DND-41 (cell line): ENCODE results near the gene NLGN2.

ENCODE experiments used
- CTCF ChIP-seq: IDR thresholded peaks from 2 replicates; pipeline ENCODE4 v1.5.1; 2012; ENCODE audit warnings: borderline replicate concordance, low read length, moderate library complexity, mild to moderate bottlenecking; ENCODE audit not compliant: poor library complexity, severe bottlenecking; ENCODE audit errors: extremely low read depth
- EZH2 ChIP-seq: IDR thresholded peaks from 3 replicates; pipeline ENCODE4 v1.6.1; 2012; ENCODE audit warnings: borderline replicate concordance, low read depth, mild to moderate bottlenecking, moderate library complexity, low read length, inconsistent platforms; ENCODE audit not compliant: severe bottlenecking

- TF ChIP-seq EZH2 (no peak), CTCF (no peak)
Observed at GRCh38 chr17:7440113-7440833, 32.6 kb downstream of the NLGN2 start.
